Fibroblast of lung (primary cell): ENCODE results near the gene HTR1D. TPM values are rescaled to one million over a fixed set of nuclear protein-coding genes. Genes with fewer than 3 reads are reported as not detected.

ENCODE experiments used
- DNase-seq, 2 donors: peaks; one replicate each; pipeline versions ENCODE4 v3.0.0 to v3.0.0-alpha.2; 2010; ENCODE audit warnings: low read depth in 2 of 2
- H2AFZ ChIP-seq: 2 replicates; pipeline ENCODE4 v1.5.1; 2012; ENCODE audit warnings: low read length, control low read depth, inconsistent platforms
- H3K27ac ChIP-seq: 2 replicates; pipeline ENCODE4 v1.5.1; 2011; ENCODE audit warnings: low read length, control low read depth; ENCODE audit not compliant: insufficient read depth
- H3K27me3 ChIP-seq: 2 replicates; pipeline ENCODE4 v1.5.1; 2011; ENCODE audit warnings: mild to moderate bottlenecking, low read length; ENCODE audit not compliant: control insufficient read depth, insufficient read depth
- H3K36me3 ChIP-seq: 2 replicates; pipeline ENCODE4 v1.5.1; 2011; ENCODE audit warnings: low read length; ENCODE audit not compliant: control insufficient read depth, insufficient read depth
- H3K4me1 ChIP-seq: 2 replicates; pipeline ENCODE4 v1.5.1; 2011; ENCODE audit warnings: low read length; ENCODE audit not compliant: control insufficient read depth, insufficient read depth; ENCODE audit errors: extremely low read depth
- H3K4me2 ChIP-seq: 2 replicates; pipeline ENCODE4 v1.5.1; 2011; ENCODE audit warnings: low read length, control low read depth; ENCODE audit not compliant: insufficient read depth; ENCODE audit errors: extremely low read depth
- H3K4me3 ChIP-seq, 4 experiments: fragments of 200-600 bp in 1 of 4; sonication (generic) in 1 of 4; replicated peaks in 1 of 4; 2 replicates each; pipeline ENCODE4 v1.5.1; 2011 to 2016; ENCODE audit warnings: low read length in 4 of 4, low read depth in 3 of 4, mild to moderate bottlenecking in 3 of 4, control low read depth in 2 of 4, inconsistent platforms in 1 of 4, mixed read lengths in 1 of 4; ENCODE audit not compliant: insufficient read depth in 1 of 4; ENCODE audit errors: control extremely low read depth in 1 of 4
- H3K79me2 ChIP-seq: 2 replicates; pipeline ENCODE4 v1.5.1; 2012; ENCODE audit warnings: mild to moderate bottlenecking, low read length, inconsistent platforms; ENCODE audit not compliant: control insufficient read depth, insufficient read depth
- H3K9ac ChIP-seq: 2 replicates; pipeline ENCODE4 v1.5.1; 2011; ENCODE audit warnings: mild to moderate bottlenecking, low read length, control low read depth; ENCODE audit not compliant: insufficient read depth
- H3K9me3 ChIP-seq: 2 replicates; pipeline ENCODE4 v1.5.1; 2012; ENCODE audit warnings: low read depth, low read length; ENCODE audit not compliant: control insufficient read depth, insufficient read depth
- H4K20me1 ChIP-seq: 2 replicates; pipeline ENCODE4 v1.5.1; 2011; ENCODE audit warnings: low read length; ENCODE audit not compliant: control insufficient read depth, insufficient read depth; ENCODE audit errors: extremely low read depth
- CTCF ChIP-seq, 2 donors: IDR thresholded peaks in 1 of 2; conservative IDR thresholded peaks in 1 of 2; 1 replicate in 1 of 2; 2 replicates in 1 of 2; pipeline ENCODE4 v1.5.1; 2011 to 2012; ENCODE audit warnings: low read length in 2 of 2, control low read depth in 1 of 2, inconsistent platforms in 1 of 2, low read depth in 1 of 2, mild to moderate bottlenecking in 1 of 2
- EZH2 ChIP-seq: IDR thresholded peaks from 2 replicates; pipeline ENCODE4 v1.5.1; 2012; ENCODE audit warnings: low read length, control low read depth, mild to moderate bottlenecking; ENCODE audit errors: missing control alignments
- polyA plus RNA-seq, 2 donors: library from polyadenylated mRNA; depleted of rRNA in 1 of 2; stranded (reverse) in 1 of 2; unstranded in 1 of 2; fragments of >200 nt; gene quantifications; 2 replicates each; pipeline ENCODE4 v1.2.1, GENCODE V29; 2011 to 2012; ENCODE audit warnings: missing spikeins in 1 of 2
- total RNA-seq: library from RNA; depleted of rRNA; stranded (reverse); fragments of >200 nt; gene quantifications from 2 replicates; pipeline ENCODE4 v1.2.1, GENCODE V29; 2014

The HTR1D gene
- total and polyA plus RNA-seq, 2 donors (not counting 1 experiment from before 2014, with no cell fraction given), result not detected

- no peaks in the 10 kb centered on the region for H3K9me3 ChIP-seq
- no peak for DNase-seq
- no peak overlapping the region for H3K27ac ChIP-seq
- H2AFZ ChIP-seq, result no peak overlapping the region
- H3K27me3 ChIP-seq, result peaks cover 17% of the 10 kb centered on the region
- H3K4me3 ChIP-seq, result no peak overlapping the region
- H3K4me1 ChIP-seq, result no peaks in the 10 kb centered on the region
- no peaks in the 10 kb centered on the region for H4K20me1 ChIP-seq
- H3K79me2 ChIP-seq, result no peaks in the 10 kb centered on the region
- TF ChIP-seq EZH2 (no peak), CTCF (conservative IDR thresholded peaks at IDR 0.05 in 1 of 2, IDR thresholded peaks at IDR 0.05 in 1 of 2; ENCODE audit: low read depth in 1 of 2, low read length in 2 of 2) (no peak)
- H3K4me2 ChIP-seq, result no peak overlapping the region
- H3K9ac ChIP-seq, result no peak overlapping the region
- H3K36me3 ChIP-seq, result no peaks in the 10 kb centered on the region
Observed at GRCh38 chr1:23210963-23211362, 6.3 kb downstream of the HTR1D start.

- no peaks in the 10 kb centered on the region for H3K79me2 ChIP-seq
- H3K4me2 ChIP-seq, result no peak overlapping the region
- H3K9ac ChIP-seq, result no peak overlapping the region
- no peaks in the 10 kb centered on the region for H4K20me1 ChIP-seq
- H3K36me3 ChIP-seq, result no peaks in the 10 kb centered on the region
- DNase-seq, result no peak
- no peak overlapping the region for H2AFZ ChIP-seq
- TF ChIP-seq EZH2, result no peak
- TF ChIP-seq CTCF (conservative IDR thresholded peaks at IDR 0.05 in 1 of 2, IDR thresholded peaks at IDR 0.05 in 1 of 2; ENCODE audit: low read depth in 1 of 2, low read length in 2 of 2), result no peak
- H3K27me3 ChIP-seq, result peaks cover 13% of the 10 kb centered on the region
- no peaks in the 10 kb centered on the region for H3K4me1 ChIP-seq
- H3K27ac ChIP-seq, result no peak overlapping the region
- no peak overlapping the region for H3K4me3 ChIP-seq
- no peaks in the 10 kb centered on the region for H3K9me3 ChIP-seq
Observed at GRCh38 chr1:23210351-23210785, 6.9 kb downstream of the HTR1D start.

- no peak for DNase-seq
- H4K20me1 ChIP-seq, result no peaks in the 10 kb centered on the region
- no peak overlapping the region for H3K9ac ChIP-seq
- H3K4me3 ChIP-seq, result no peak overlapping the region
- TF ChIP-seq CTCF (conservative IDR thresholded peaks at IDR 0.05 in 1 of 2, IDR thresholded peaks at IDR 0.05 in 1 of 2; ENCODE audit: low read depth in 1 of 2, low read length in 2 of 2) (no peak), EZH2 (no peak)
- no peaks in the 10 kb centered on the region for H3K9me3 ChIP-seq
- no peak overlapping the region for H3K27ac ChIP-seq
- no peaks in the 10 kb centered on the region for H3K79me2 ChIP-seq
- H3K4me1 ChIP-seq, result no peaks in the 10 kb centered on the region
- H2AFZ ChIP-seq, result no peak overlapping the region
- H3K36me3 ChIP-seq, result no peaks in the 10 kb centered on the region
- peaks cover 11% of the 10 kb centered on the region for H3K27me3 ChIP-seq
- H3K4me2 ChIP-seq, result no peak overlapping the region
Observed at GRCh38 chr1:23209770-23210169, 7.5 kb downstream of the HTR1D start.
